ENCODE measurements around the gene BEND4.

BEND4 gene

GRCh38 chr4:42150653-42151567 lies 1.5 kb downstream of the BEND4 start:
- H3K9ac ChIP-seq (ENCODE audit: low read length in 5 of 5), result no peak overlapping the region
- H3K27me3 ChIP-seq (ENCODE audit: control insufficient read depth in 5 of 5, insufficient read depth in 4 of 5, low read length in 5 of 5), result peaks cover 19 to 43% (median 30%) of the 10 kb centered on the region in 5 donors
- H3K27ac ChIP-seq (ENCODE audit: low read depth, low read length), result no peak overlapping the region
- peaks cover 0 to 24% (median 18%) of the 10 kb centered on the region in 5 donors for H3K4me1 ChIP-seq (ENCODE audit: control insufficient read depth in 5 of 5, insufficient read depth in 5 of 5, low read length in 5 of 5)
- no peaks in the 10 kb centered on the region for H3K36me3 ChIP-seq (ENCODE audit: control insufficient read depth in 5 of 5, insufficient read depth in 5 of 5, low read length in 5 of 5)
- H3K9me3 ChIP-seq (ENCODE audit: control insufficient read depth in 5 of 5, low read length in 5 of 5), result no peaks in the 10 kb centered on the region
- H3K4me3 ChIP-seq (ENCODE audit: low read depth in 1 of 5, low read length in 5 of 5), result peak overlapping the region; percentile 42 to 57 (median 49)

GRCh38 chr4:42149004-42149403 lies 3.5 kb downstream of the BEND4 start:
- Histone ChIP-seq H3K27ac (ENCODE audit: low read depth, low read length) (no peak overlapping the region), H3K27me3 (ENCODE audit: control insufficient read depth in 5 of 5, insufficient read depth in 4 of 5, low read length in 5 of 5) (peaks cover 19 to 41% (median 28%) of the 10 kb centered on the region in 5 donors), H3K4me3 (ENCODE audit: low read depth in 1 of 5, low read length in 5 of 5) (no peak overlapping the region)

DNA sequence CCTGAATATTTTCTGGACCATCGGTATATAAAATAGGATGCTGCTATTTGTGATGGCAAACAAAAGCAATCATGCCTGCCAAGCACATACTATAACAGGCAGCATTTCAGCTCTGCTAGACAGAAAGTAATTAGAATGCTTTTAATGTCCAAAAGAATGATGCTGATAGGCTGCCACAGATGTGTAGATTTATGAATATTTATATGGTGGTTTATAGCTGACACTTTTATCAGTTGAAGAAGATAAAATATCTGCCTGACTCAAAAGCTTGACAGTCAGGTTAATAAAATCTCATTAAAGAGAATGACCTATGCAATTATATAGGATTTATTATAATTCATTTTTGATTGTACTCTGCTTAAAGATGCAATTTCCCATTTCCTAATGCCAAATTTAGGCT lies 4.0 kb downstream of the BEND4 start:
- H3K9me3 ChIP-seq (ENCODE audit: control insufficient read depth in 5 of 5, low read length in 5 of 5), result no peaks in the 10 kb centered on the region
- peaks cover 19 to 41% (median 28%) of the 10 kb centered on the region in 5 donors for H3K27me3 ChIP-seq (ENCODE audit: control insufficient read depth in 5 of 5, insufficient read depth in 4 of 5, low read length in 5 of 5)
- H3K36me3 ChIP-seq (ENCODE audit: control insufficient read depth in 5 of 5, insufficient read depth in 5 of 5, low read length in 5 of 5), result no peaks in the 10 kb centered on the region
- peaks cover 0 to 24% (median 18%) of the 10 kb centered on the region in 5 donors for H3K4me1 ChIP-seq (ENCODE audit: control insufficient read depth in 5 of 5, insufficient read depth in 5 of 5, low read length in 5 of 5)
- H3K9ac ChIP-seq (ENCODE audit: low read length in 5 of 5), result no peak overlapping the region
- no peak overlapping the region for H3K4me3 ChIP-seq (ENCODE audit: low read depth in 1 of 5, low read length in 5 of 5)
- no peak overlapping the region for H3K27ac ChIP-seq (ENCODE audit: low read depth, low read length)

More at GRCh38 chr4:42149004-42149403, 3.5 kb downstream of the BEND4 start:
- no peaks in the 10 kb centered on the region for H3K36me3 ChIP-seq (ENCODE audit: control insufficient read depth in 5 of 5, insufficient read depth in 5 of 5, low read length in 5 of 5)
- H3K9me3 ChIP-seq (ENCODE audit: control insufficient read depth in 5 of 5, low read length in 5 of 5), result no peaks in the 10 kb centered on the region
- no peak overlapping the region for H3K9ac ChIP-seq (ENCODE audit: low read length in 5 of 5)
- H3K4me1 ChIP-seq (ENCODE audit: control insufficient read depth in 5 of 5, insufficient read depth in 5 of 5, low read length in 5 of 5), result peaks cover 0 to 24% (median 18%) of the 10 kb centered on the region in 5 donors

DNA sequence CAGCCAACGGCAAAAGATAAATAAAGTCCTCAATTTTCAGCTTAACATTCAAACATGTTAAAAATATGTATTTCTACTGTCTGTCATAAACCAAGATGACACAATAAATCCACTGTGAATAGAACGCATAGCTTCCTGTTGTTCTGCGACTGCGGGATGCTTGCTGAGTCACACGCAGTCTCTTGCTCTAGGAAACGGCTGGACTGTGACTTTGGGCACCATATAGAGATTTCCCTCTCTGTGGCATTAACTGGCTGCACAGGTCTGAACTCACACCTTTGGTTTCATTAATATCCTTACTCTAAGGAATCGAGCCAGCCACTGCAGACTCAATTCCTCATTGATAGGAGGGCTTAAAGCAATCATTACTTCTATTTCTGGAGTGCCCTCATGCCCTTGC lies 8.4 kb downstream of the BEND4 start:
- no peaks in the 10 kb centered on the region for H3K4me1 ChIP-seq (ENCODE audit: control insufficient read depth in 5 of 5, insufficient read depth in 5 of 5, low read length in 5 of 5)
- H3K9me3 ChIP-seq (ENCODE audit: control insufficient read depth in 5 of 5, low read length in 5 of 5), result peaks cover 0 to 8% (median 0%) of the 10 kb centered on the region in 5 donors
- H3K9ac ChIP-seq (ENCODE audit: low read length in 5 of 5), result no peak overlapping the region
- no peaks in the 10 kb centered on the region for H3K36me3 ChIP-seq (ENCODE audit: control insufficient read depth in 5 of 5, insufficient read depth in 5 of 5, low read length in 5 of 5)
- H3K4me3 ChIP-seq (ENCODE audit: low read depth in 1 of 5, low read length in 5 of 5), result no peak overlapping the region
- H3K27ac ChIP-seq (ENCODE audit: low read depth, low read length), result no peak overlapping the region
- H3K27me3 ChIP-seq (ENCODE audit: control insufficient read depth in 5 of 5, insufficient read depth in 4 of 5, low read length in 5 of 5), result peaks cover 0 to 7% (median 2%) of the 10 kb centered on the region in 5 donors

- Histone ChIP-seq H3K4me3 (ENCODE audit: low read depth in 1 of 5, low read length in 5 of 5) (no peak overlapping the region), H3K36me3 (ENCODE audit: control insufficient read depth in 5 of 5, insufficient read depth in 5 of 5, low read length in 5 of 5) (no peaks in the 10 kb centered on the region), H3K27ac (ENCODE audit: low read depth, low read length) (no peak overlapping the region), H3K9ac (ENCODE audit: low read length in 5 of 5) (no peak overlapping the region), H3K9me3 (ENCODE audit: control insufficient read depth in 5 of 5, low read length in 5 of 5) (peaks cover 0 to 8% (median 0%) of the 10 kb centered on the region in 5 donors), H3K4me1 (ENCODE audit: control insufficient read depth in 5 of 5, insufficient read depth in 5 of 5, low read length in 5 of 5) (no peaks in the 10 kb centered on the region), H3K27me3 (ENCODE audit: control insufficient read depth in 5 of 5, insufficient read depth in 4 of 5, low read length in 5 of 5) (peaks cover 0 to 7% (median 0%) of the 10 kb centered on the region in 5 donors)
These were observed 9.9 kb downstream of the BEND4 start for GRCh38 chr4:42142591-42142990.

GRCh38 chr4:42136371-42136770 lies 16.1 kb downstream of the BEND4 start:
- Histone ChIP-seq H3K9me3 (ENCODE audit: control insufficient read depth in 5 of 5, low read length in 5 of 5) (peaks cover 0 to 8% (median 0%) of the 10 kb centered on the region in 5 donors), H3K27ac (ENCODE audit: low read depth, low read length) (no peak overlapping the region), H3K9ac (ENCODE audit: low read length in 5 of 5) (no peak overlapping the region), H3K4me3 (ENCODE audit: low read depth in 1 of 5, low read length in 5 of 5) (no peak overlapping the region), H3K36me3 (ENCODE audit: control insufficient read depth in 5 of 5, insufficient read depth in 5 of 5, low read length in 5 of 5) (no peaks in the 10 kb centered on the region), H3K4me1 (ENCODE audit: control insufficient read depth in 5 of 5, insufficient read depth in 5 of 5, low read length in 5 of 5) (peaks cover 0 to 2% (median 0%) of the 10 kb centered on the region in 5 donors), H3K27me3 (ENCODE audit: control insufficient read depth in 5 of 5, insufficient read depth in 4 of 5, low read length in 5 of 5) (peaks cover 0 to 7% (median 0%) of the 10 kb centered on the region in 5 donors)

GRCh38 chr4:42133006-42133405 lies 19.4 kb downstream of the BEND4 start:
- H3K27me3 ChIP-seq (ENCODE audit: control insufficient read depth in 5 of 5, insufficient read depth in 4 of 5, low read length in 5 of 5), result no peaks in the 10 kb centered on the region
- H3K27ac ChIP-seq (ENCODE audit: low read depth, low read length), result no peak overlapping the region
- H3K9me3 ChIP-seq (ENCODE audit: control insufficient read depth in 5 of 5, low read length in 5 of 5), result no peaks in the 10 kb centered on the region
- no peak overlapping the region for H3K9ac ChIP-seq (ENCODE audit: low read length in 5 of 5)
- H3K4me3 ChIP-seq (ENCODE audit: low read depth in 1 of 5, low read length in 5 of 5), result no peak overlapping the region
- no peaks in the 10 kb centered on the region for H3K36me3 ChIP-seq (ENCODE audit: control insufficient read depth in 5 of 5, insufficient read depth in 5 of 5, low read length in 5 of 5)
- peaks cover 0 to 2% (median 0%) of the 10 kb centered on the region in 5 donors for H3K4me1 ChIP-seq (ENCODE audit: control insufficient read depth in 5 of 5, insufficient read depth in 5 of 5, low read length in 5 of 5)

- H3K36me3 ChIP-seq (ENCODE audit: control insufficient read depth in 5 of 5, insufficient read depth in 5 of 5, low read length in 5 of 5), result no peaks in the 10 kb centered on the region
- no peaks in the 10 kb centered on the region for H3K9me3 ChIP-seq (ENCODE audit: control insufficient read depth in 5 of 5, low read length in 5 of 5)
- no peak overlapping the region for H3K4me3 ChIP-seq (ENCODE audit: low read depth in 1 of 5, low read length in 5 of 5)
- H3K27me3 ChIP-seq (ENCODE audit: control insufficient read depth in 5 of 5, insufficient read depth in 4 of 5, low read length in 5 of 5), result no peaks in the 10 kb centered on the region
- no peak overlapping the region for H3K9ac ChIP-seq (ENCODE audit: low read length in 5 of 5)
- peaks cover 0 to 2% (median 0%) of the 10 kb centered on the region in 5 donors for H3K4me1 ChIP-seq (ENCODE audit: control insufficient read depth in 5 of 5, insufficient read depth in 5 of 5, low read length in 5 of 5)
- H3K27ac ChIP-seq (ENCODE audit: low read depth, low read length), result no peak overlapping the region
These were observed 20.4 kb downstream of the BEND4 start for GRCh38 chr4:42132099-42132498.

DNA sequence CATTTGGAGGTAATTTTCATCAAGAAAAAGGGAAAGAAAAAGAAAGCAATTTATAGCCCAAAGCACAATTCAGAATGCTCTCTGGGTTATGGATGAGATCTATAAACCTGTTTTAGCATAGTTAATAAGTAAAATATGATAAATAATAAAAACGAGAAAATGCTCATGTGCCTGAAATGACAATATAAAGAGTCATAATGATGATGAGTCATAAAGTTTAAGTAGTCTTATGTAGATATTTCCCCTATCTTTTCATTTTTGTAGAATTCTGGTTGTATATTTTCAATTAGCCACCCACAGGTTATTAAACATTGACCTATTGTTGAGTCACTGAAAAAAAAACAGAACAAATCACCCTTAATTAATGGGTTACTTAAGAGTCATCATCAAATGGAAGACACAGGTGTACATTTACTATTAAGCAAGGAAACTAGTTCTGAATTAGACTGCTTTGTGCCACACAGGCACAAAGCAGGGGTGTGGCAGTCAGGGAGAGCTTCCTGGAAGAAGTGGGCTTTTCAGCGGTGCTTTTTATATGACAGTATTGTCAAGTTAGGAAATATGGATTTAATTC lies 29.3 kb downstream of the BEND4 start:
- Histone ChIP-seq H3K4me3 (ENCODE audit: low read depth in 1 of 5, low read length in 5 of 5) (no peak overlapping the region), H3K27ac (ENCODE audit: low read depth, low read length) (no peak overlapping the region), H3K4me1 (ENCODE audit: control insufficient read depth in 5 of 5, insufficient read depth in 5 of 5, low read length in 5 of 5) (no peaks in the 10 kb centered on the region), H3K36me3 (ENCODE audit: control insufficient read depth in 5 of 5, insufficient read depth in 5 of 5, low read length in 5 of 5) (no peaks in the 10 kb centered on the region), H3K9me3 (ENCODE audit: control insufficient read depth in 5 of 5, low read length in 5 of 5) (no peaks in the 10 kb centered on the region), H3K9ac (ENCODE audit: low read length in 5 of 5) (no peak overlapping the region), H3K27me3 (ENCODE audit: control insufficient read depth in 5 of 5, insufficient read depth in 4 of 5, low read length in 5 of 5) (peaks cover 0 to 6% (median 0%) of the 10 kb centered on the region in 5 donors)

DNA sequence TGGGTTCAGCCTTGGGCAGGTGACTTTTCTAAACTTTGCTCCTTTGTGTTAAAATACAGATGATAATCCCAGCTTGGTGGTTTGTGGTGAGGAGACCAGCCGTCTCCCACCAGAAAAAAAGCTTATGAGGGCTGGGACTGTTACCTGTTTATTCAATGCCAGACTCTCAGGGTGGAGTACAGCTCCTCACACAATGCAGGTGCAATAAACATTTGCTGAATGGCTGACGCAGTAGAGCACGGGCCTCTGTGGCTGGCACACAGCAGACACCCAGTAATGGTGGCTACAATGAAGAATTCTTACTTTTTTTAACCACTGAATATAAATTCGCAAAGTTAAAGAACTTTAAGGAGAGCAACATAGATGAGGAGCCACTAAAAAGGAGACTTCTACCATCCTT lies 30.2 kb downstream of the BEND4 start:
- Histone ChIP-seq H3K27ac (ENCODE audit: low read depth, low read length) (no peak overlapping the region), H3K9ac (ENCODE audit: low read length in 5 of 5) (no peak overlapping the region), H3K9me3 (ENCODE audit: control insufficient read depth in 5 of 5, low read length in 5 of 5) (no peaks in the 10 kb centered on the region), H3K36me3 (ENCODE audit: control insufficient read depth in 5 of 5, insufficient read depth in 5 of 5, low read length in 5 of 5) (no peaks in the 10 kb centered on the region), H3K27me3 (ENCODE audit: control insufficient read depth in 5 of 5, insufficient read depth in 4 of 5, low read length in 5 of 5) (peaks cover 0 to 6% (median 0%) of the 10 kb centered on the region in 5 donors), H3K4me3 (ENCODE audit: low read depth in 1 of 5, low read length in 5 of 5) (no peak overlapping the region), H3K4me1 (ENCODE audit: control insufficient read depth in 5 of 5, insufficient read depth in 5 of 5, low read length in 5 of 5) (no peaks in the 10 kb centered on the region)
